CD4-positive, alpha-beta T cell treated with Interferon alpha-2 for 1 hour (primary cell): ENCODE data around the gene LSM3.

Experiments used
- DNase-seq, 2 donors: peaks; one replicate each; pipeline ENCODE4 v3.0.0-alpha.2; 2020 to 2022

LSM3 gene

DNA sequence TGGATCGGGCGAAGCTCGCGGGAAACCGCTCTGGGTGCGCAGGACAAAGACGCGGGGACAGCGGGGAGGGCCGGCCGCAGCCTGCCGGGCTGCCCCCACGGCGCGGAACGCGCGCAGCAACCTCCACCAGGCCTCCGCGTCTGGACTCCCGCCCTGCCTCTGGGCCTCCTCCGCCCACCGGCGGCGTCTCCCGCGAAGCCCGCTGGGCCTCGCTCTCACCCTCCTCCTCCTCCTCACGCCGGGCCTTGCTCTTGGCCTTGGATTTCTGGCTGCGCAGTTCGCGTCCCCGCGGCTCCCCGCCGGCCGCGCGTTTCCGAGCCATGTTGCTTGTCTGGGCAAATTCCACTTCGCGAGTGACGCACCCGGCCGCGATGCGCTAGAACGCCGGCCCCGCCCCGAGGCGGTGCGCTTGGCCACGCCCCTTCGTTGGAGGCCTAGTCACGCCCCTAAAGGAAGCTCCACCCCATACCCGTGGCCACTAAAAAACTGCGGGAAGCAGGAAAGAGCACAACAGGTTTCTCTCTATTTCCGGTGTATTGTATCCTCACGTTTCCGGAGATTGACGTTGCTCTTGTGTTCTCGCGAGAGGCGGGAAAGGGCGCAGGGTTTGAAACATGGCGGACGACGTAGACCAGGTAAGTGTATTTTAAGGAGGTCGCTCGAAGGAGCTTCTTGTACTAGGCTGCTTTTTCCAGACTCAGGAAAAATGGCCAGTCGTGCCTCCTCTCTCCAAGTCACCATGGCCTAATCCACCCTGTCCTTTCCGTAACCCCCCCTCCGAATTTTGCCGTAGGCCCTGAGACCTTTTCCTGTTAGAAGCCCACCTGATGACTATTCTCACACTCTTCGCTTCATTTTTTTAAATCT is at the start of gene LSM3, which contains the start of gene XPC:
LSM3 (plus strand) TSS at position 571 of the 867 bp plus-strand sequence; CDS start at position 615, 44 bp downstream.
XPC (minus strand) TSS at position 355 of the 867 bp plus-strand sequence; CDS start at position 322, 33 bp downstream.
- DNase-seq, result peak; percentile 97 to 99

DNA sequence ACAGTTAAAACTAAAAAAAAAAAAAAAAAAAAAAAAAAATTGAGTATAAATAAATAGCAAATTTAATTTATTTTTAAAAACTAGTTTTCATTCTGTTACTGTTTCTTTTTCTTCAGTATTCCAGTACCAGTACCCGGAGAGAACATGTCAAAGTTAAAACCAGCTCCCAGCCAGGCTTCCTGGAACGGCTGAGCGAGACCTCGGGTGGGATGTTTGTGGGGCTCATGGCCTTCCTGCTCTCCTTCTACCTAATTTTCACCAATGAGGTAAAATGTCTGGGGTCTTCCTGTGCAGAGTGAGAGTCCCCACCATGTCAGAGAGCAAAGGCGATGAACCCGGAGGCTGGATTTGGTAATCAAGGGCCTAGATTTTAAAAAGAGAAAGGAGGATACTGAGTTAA is 49.3 kb upstream of the LSM3 start:
- DNase-seq, result no peak

DNA sequence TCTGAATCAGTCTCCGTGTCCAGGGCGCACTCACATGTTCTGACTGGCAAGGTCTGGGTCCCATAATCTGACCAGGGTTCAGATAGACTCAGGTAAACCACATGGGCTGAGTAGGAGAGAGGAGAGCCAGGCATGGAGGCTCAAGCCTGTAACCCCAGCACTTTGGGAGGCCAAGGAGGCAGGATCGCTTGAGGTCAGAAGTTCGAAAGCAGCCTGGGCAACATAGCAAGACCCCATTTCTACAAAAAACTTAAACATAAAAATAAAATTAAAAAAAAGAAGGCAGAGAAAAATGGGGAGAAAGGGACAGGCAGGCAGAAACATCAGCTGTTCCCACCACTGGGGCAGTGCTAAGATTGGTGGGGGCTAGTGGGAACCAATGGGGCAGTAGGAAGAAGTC is 48.4 kb upstream of the LSM3 start:
- no peak for DNase-seq

DNA sequence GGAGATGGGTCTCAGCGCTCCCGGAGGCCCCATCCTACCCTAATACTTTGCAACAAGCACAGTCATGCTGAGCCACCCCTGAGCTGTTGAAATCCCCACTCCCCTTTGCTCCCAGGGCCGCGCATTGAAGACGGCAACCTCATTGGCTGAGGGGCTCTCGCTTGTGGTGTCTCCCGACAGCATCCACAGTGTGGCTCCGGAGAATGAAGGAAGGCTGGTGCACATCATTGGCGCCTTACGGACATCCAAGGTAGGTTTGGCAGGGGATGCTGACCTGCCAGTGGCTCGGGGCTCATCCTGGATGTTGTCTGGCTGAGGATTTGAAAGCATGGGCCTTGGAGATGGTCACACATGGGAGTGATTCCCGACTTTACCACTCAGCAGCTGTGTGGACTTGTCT is 47.9 kb upstream of the LSM3 start:
- DNase-seq, result no peak

DNA sequence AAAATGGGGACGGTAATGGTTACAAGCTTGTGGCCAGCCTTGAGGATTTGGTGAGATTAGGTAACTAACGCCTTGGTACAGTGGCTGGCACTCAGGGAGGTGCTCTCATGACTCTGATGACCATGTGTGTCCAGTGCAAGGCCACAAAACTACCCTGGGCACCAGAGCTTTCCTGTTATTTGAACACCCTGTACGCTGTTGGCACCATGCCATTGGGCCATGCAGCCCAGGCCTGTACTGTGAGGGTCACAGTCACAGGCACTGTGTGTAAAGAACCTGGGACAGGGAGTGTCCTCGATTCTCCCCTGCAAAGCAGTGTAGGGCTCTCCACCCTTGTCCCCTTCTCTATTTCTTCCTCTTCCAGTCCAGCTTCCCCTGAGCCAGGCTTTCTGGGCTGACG is 47.5 kb upstream of the LSM3 start:
- no peak for DNase-seq

DNA sequence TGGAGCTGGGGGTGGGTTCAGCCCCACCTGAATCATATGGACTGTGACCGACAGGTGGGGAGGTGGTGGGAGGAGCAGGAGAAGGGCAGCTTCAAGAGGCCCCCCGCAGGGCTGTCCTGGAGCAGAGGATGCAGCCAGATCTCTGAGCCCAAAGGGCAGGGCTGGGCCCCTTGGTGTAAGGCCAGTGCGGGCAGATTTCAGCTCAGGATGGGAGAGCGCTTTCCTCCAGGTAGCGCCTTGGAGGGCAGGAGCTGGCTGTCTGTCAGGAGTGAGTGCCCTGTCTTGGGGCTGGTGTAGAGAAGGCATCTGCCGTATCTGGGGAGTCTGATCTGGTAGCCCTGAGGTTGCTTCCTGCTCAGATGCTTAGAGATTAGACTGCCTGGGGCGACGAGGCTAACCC is 46.5 kb upstream of the LSM3 start:
- DNase-seq, result no peak

DNA sequence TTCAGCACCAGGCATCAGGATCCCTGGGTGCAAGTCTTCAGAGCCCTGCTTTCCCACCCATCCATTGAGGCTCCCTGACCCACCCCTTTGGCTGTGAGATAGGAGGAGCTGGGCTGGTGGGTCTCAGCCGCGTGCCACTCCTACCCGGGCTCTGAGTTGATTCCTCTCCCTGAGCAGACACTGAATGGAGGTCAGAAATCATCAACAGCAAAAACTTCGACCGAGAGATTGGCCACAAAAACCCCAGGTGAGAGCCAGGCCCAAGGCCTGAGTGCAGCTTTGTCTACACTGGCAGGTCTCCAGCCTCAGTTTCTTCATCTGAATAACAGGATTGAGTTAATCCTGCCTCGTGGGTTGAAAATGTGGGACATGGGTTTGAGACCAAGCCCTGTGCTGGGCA is 45.9 kb upstream of the LSM3 start:
- no peak for DNase-seq

DNA sequence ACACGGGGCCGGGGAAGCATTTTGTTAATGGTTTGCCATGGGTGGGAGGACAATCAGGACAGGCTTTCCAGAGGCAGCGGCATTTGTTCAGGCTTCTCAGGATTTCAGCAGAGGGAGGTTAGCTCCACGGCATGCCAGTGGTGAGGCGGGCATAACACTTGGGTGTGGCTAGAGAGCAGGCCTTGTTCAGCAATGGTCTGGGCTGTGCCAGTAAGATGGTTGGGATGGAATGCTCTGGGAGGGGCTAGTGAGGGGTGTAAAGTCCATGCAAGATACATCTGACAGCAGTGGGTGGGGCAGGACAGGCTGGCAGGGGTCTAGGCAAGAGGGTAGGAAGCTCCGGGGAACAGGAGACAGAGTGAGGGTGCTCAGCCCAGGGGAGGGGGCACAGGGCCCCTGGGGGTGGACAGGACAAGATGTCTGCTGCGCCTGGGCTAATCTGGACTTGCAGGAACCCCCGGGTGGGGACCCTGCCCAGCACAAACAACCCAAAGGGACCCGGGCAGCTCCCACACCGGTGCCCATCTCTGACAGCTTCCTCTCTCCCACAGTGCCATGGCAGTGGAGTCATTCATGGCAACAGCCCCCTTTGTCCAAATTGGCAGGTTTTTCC is 45.3 kb upstream of the LSM3 start:
- DNase-seq, result no peak

DNA sequence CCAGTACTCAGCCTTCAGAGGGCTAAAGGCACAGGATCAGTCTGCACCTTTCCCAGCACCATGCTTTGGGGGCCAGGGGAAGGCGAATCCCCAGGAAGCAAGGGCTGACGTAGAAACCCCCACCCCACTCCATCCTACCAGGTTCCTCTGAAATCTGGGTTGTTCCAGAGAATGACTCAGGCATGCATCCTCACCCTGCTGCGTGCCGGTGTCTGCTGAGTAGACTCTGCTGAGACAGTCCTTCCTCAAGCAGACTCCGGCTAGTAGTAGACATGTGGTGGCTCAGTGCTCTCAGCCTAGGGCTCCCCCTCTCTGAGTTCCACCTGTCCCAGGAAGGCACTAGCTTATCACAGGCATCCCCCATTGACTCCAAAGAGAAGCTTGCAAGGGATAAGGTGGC is 44.7 kb upstream of the LSM3 start:
- no peak for DNase-seq

DNA sequence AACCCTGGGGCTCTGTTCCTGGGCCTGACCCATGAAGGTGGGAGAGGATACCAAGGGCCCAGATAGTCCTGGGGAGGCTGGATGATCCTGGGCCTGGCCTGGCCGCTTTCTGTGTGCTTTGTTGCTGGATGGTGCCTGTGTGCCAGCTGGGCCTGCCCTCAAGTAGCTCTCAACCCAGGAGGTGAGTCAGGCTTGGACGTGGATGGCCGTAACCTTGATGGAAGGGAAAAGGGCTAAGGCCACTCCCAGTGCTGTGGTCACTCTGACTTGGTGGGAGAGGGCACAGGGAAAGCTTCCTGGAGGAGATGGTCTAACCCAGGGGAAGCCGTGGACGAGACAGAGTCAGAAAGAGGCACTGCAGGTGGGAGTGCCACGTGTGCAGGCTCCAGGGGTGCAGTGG is 44.3 kb upstream of the LSM3 start:
- DNase-seq, result no peak

DNA sequence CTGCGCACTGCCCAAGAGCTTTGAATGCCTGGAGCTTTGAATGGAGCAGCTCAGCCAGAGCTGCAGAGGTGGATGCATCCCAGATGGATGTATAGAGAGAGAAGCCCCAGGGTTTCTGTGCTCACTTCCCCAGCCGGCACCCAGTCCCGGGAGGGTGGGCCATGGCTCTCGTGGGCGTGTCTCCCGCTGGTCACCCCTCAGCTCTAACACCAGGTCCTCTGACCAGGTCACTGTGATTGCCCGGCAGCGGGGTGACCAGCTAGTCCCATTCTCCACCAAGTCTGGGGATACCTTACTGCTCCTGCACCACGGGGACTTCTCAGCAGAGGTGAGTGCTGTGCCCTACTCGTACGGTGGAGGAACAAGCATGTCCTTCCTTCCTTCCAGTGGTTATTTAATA is 43.0 kb upstream of the LSM3 start:
- DNase-seq, result no peak

DNA sequence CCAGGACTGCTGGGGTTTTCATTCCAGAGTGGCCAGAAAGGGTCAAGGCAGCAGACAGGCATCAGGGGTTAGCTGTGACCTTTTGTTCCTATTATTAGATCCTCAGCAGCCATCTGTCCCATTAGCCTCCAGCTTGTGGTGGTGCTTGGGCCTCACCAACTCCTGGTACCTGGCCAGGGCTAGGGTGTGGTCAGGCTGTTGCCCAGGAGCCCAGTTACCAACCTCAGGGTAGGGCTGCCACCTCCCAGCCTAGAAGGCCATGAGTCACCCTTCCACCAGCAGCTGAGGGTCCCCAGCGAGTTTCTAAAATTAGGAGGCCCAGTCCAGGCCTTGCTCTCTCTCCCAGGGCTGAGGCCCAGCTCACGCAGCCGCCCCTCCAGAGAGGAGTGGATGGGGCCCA is 41.6 kb upstream of the LSM3 start:
- DNase-seq, result no peak

DNA sequence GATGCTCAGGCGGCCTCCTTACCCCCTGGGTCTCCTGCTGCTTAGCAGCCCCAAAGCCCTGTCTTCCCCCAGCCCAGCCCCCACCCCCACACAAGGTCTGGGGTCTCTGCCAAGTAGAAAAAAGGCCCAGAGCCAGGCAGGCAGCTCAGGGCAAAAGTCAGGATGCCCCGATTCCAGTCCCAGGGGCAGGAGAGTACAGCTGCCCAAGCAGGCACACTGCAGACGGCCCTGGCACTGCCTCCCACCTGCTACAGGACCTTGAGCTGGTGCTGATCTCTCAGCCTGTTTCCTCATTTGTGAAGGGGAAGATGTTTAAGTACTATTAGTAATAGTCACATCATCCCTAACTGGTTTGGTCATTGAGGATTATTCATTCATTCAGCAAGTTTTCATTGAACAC is 41.2 kb upstream of the LSM3 start:
- DNase-seq, result no peak

DNA sequence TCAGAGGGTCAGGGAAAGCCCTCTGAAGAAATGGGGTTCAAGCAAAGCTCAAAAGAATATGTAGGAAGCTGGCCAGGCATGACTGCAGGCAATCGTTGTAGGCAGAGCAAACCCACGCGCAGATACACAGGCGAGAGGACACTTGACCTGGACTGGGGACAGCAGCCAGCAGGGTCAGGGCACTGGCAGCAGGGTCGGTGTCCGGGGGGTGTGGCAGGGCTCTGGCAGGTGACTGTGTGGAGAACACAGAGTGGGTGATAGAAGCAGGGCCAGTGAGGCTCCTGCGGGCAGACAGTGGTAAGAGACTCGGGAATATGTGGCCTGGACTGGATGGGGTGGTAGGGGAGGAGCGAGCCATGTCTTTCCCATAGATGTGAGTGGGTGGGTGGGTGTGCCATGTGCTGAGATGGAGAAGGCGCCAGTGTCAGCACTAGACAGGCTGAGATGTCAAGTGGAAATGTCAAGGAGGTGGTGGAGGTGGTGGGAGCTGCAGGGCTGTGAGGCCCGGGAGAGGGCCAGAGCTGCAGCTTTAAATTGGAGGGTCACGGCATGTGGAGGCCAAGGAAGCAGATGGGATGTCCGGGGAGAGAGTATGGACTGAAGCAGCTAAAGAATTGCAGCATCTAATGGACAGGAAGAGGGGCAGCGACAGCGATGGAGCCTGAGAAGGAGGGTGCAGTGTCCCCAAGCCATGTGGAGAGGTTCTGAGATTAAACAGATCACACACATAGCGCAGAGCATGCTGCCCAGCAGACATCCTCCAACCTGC is 40.3 kb upstream of the LSM3 start:
- DNase-seq, result no peak

DNA sequence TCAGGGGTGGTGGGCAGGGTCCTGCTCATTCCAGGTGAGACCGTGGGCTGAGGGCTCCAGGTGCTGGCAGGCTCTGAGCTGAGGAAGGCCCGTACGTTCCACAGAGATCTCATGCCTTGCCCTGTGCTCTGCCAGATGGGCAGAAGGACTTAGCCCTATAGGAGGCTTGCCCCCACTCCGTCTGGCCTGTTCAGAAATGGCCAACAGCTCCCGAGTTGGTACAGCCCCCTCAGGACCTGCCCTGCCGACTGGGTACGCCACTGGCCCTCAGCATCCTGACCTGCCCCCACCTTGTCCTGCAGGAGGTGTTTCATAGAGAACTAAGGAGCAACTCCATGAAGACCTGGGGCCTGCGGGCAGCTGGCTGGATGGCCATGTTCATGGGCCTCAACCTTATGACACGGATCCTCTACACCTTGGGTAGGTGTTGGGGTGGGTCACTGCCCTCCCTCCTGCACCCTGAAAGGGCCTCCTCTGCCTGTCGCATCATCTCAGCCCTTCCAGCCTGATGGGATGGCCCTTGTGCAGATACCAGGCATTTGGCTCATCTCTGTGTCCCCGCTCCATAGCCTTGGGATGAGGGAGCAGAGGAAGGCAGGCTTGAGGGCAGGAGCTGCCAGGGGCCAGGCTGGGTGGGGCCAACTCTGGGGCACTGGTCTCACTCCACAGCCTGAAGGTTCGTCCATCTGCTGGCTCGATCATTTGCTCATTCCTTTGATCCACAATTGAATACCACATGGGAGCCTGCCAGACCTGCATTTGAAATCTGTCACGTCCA is 39.5 kb upstream of the LSM3 start:
- no peak for DNase-seq

DNA sequence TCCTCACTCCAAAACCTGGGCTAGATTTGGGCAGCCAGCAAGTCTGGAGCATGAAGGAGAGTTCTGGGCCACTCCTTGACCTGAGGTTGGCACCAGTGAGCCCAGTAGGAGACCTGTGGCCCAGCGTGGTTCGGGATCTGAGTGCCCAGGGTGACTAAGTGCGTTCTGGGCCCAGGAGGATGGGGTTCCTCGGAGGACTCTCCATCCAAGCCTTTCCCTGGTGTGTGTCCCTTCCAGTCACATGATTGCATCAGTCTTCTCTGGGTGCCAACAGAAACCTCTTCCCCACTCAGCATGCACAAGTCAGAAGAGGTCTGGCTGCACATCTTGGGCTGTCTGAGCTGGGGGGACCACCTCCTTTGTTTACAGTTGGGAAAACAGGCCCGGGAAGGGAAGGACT is 38.8 kb upstream of the LSM3 start:
- DNase-seq, result no peak

DNA sequence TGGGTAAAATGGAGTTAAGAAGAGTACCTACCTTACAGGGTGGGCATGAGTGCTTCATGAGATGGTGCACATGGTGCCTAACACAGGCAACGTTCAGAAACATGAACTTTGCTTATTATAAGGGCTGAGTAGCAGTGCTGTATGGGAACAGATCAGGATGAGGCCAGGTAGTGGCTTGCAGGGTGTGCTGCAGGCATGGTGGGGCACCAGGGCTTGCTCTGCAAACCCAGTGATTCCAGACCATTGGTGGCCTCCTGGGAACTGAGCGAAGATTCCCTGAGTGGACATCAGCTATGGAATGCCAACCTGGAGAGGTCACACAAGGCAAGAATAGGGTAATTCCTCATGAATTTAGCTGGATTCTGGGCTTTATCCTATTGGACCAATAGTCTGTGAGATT is 37.9 kb upstream of the LSM3 start:
- no peak for DNase-seq

DNA sequence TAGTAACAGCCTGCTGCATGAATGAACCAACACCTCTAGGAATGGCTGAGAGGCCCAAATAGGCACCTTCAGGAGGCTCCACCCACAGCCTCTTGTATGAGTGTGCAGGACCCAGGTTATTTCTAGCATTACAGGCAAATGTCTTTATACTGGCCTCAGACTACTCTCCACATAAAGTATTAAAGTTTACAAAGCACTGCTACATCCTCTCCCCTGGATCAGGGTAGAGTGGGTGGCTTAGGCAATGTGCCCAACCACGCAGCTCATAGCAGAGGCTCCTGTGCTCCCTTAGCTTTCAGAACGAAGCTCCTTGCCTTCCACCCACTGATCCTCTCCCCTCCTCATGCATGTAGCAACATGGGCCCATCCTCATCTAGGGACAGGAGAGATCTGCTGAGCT is 37.5 kb upstream of the LSM3 start:
- no peak for DNase-seq

DNA sequence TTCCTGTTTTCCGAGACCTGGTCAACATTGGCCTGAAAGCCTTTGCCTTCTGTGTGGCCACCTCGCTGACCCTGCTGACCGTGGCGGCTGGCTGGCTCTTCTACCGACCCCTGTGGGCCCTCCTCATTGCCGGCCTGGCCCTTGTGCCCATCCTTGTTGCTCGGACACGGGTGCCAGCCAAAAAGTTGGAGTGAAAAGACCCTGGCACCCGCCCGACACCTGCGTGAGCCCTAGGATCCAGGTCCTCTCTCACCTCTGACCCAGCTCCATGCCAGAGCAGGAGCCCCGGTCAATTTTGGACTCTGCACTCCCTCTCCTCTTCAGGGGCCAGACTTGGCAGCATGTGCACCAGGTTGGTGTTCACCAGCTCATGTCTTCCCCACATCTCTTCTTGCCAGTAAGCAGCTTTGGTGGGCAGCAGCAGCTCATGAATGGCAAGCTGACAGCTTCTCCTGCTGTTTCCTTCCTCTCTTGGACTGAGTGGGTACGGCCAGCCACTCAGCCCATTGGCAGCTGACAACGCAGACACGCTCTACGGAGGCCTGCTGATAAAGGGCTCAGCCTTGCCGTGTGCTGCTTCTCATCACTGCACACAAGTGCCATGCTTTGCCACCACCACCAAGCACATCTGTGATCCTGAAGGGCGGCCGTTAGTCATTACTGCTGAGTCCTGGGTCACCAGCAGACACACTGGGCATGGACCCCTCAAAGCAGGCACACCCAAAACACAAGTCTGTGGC is 36.8 kb upstream of the LSM3 start:
- no peak for DNase-seq

DNA sequence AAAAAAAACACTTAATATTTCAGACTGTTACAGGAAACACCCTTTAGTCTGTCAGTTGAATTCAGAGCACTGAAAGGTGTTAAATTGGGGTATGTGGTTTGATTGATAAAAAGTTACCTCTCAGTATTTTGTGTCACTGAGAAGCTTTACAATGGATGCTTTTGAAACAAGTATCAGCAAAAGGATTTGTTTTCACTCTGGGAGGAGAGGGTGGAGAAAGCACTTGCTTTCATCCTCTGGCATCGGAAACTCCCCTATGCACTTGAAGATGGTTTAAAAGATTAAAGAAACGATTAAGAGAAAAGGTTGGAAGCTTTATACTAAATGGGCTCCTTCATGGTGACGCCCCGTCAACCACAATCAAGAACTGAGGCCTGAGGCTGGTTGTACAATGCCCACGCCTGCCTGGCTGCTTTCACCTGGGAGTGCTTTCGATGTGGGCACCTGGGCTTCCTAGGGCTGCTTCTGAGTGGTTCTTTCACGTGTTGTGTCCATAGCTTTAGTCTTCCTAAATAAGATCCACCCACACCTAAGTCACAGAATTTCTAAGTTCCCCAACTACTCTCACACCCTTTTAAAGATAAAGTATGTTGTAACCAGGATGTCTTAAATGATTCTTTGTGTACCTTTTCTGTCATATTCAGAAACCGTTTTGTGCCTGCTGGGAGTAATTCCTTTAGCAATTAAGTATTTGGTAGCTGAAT is 35.9 kb upstream of the LSM3 start:
- DNase-seq, result peak; percentile 80 to 89
